MM.1S (cell line): Measurements from ENCODE around the gene MAG.

Experiments used
- EZH2 ChIP-seq: fragments of 300-600 bp; sonication (generic); optimal IDR thresholded peaks from 2 replicates; pipeline ENCODE3; 2017; ENCODE audit warnings: low read depth, mild to moderate bottlenecking, antibody characterized with exemption, low read length, mixed read lengths
- EZH2phosphoT487 ChIP-seq: fragments of 300-600 bp; sonication (generic); IDR thresholded peaks from 2 replicates; pipeline ENCODE4 v1.6.1; 2018; ENCODE audit warnings: antibody characterized with exemption, low read length
- TF ChIP-seq, protein P1 (sequence below): fragments of 300-600 bp; sonication (generic); IDR thresholded peaks from 2 replicates; pipeline ENCODE4 v1.5.1; 2016; ENCODE audit warnings: antibody characterized with exemption, low read length, mixed read lengths

GRCh38 chr19:35271546-35271945 is 20.4 kb upstream of the MAG start:
- TF ChIP-seq EZH2phosphoT487 (no peak), EZH2 (no peak)
- TF ChIP-seq, protein P1, sequence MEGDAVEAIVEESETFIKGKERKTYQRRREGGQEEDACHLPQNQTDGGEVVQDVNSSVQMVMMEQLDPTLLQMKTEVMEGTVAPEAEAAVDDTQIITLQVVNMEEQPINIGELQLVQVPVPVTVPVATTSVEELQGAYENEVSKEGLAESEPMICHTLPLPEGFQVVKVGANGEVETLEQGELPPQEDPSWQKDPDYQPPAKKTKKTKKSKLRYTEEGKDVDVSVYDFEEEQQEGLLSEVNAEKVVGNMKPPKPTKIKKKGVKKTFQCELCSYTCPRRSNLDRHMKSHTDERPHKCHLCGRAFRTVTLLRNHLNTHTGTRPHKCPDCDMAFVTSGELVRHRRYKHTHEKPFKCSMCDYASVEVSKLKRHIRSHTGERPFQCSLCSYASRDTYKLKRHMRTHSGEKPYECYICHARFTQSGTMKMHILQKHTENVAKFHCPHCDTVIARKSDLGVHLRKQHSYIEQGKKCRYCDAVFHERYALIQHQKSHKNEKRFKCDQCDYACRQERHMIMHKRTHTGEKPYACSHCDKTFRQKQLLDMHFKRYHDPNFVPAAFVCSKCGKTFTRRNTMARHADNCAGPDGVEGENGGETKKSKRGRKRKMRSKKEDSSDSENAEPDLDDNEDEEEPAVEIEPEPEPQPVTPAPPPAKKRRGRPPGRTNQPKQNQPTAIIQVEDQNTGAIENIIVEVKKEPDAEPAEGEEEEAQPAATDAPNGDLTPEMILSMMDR, result no peak
